H9 (cell line): ENCODE data around the gene TMEM198. TPM values are rescaled to one million over a fixed set of nuclear protein-coding genes. Genes with fewer than 3 reads are reported as not detected.

Experiments
- DNase-seq: peaks from one replicate; pipeline ENCODE4 v3.0.0-alpha.2; 2017
- H2AFZ ChIP-seq: one replicate; pipeline ENCODE4 v1.6.1; 2013; ENCODE audit warnings: mild to moderate bottlenecking, low read length, control low read depth, moderate library complexity
- H2AK5ac ChIP-seq: 2 replicates; pipeline ENCODE4 v1.6.1; 2013; ENCODE audit warnings: low read length, control low read depth, mixed read lengths; ENCODE audit not compliant: insufficient read length
- H2BK120ac ChIP-seq: one replicate; pipeline ENCODE4 v1.6.1; 2013; ENCODE audit warnings: low read depth, mild to moderate bottlenecking, low read length, control low read depth, inconsistent platforms; ENCODE audit not compliant: poor library complexity, severe bottlenecking
- H2BK12ac ChIP-seq: 2 replicates; pipeline ENCODE4 v1.6.1; 2013; ENCODE audit warnings: low read length, control low read depth, mixed read lengths, low read depth; ENCODE audit not compliant: insufficient read length
- H2BK15ac ChIP-seq: 2 replicates; pipeline ENCODE4 v1.6.1; 2013; ENCODE audit warnings: low read depth, low read length, control low read depth
- H2BK20ac ChIP-seq: one replicate; pipeline ENCODE4 v1.6.1; 2013; ENCODE audit warnings: low read depth, mild to moderate bottlenecking, low read length, control low read depth, inconsistent platforms; ENCODE audit not compliant: poor library complexity, severe bottlenecking
- H2BK5ac ChIP-seq: 2 replicates; pipeline ENCODE4 v1.6.1; 2013; ENCODE audit warnings: low read length, control low read depth, mixed read lengths; ENCODE audit not compliant: insufficient read length
- H3K14ac ChIP-seq: 2 replicates; pipeline ENCODE4 v1.6.1; 2013; ENCODE audit warnings: low read length, control low read depth; ENCODE audit not compliant: insufficient read depth
- H3K18ac ChIP-seq: 2 replicates; pipeline ENCODE4 v1.6.1; 2013; ENCODE audit warnings: low read depth, mild to moderate bottlenecking, mixed read lengths, low read length, control low read depth; ENCODE audit not compliant: insufficient read length
- H3K23ac ChIP-seq: 2 replicates; pipeline ENCODE4 v1.6.1; 2013; ENCODE audit warnings: low read length, control low read depth, mixed read lengths, low read depth; ENCODE audit not compliant: insufficient read length
- H3K23me2 ChIP-seq: 2 replicates; pipeline ENCODE4 v1.6.1; 2013; ENCODE audit warnings: low read depth, mild to moderate bottlenecking, mixed read lengths, low read length, control low read depth; ENCODE audit not compliant: insufficient read length, poor library complexity, severe bottlenecking
- H3K27ac ChIP-seq: 2 replicates; pipeline ENCODE4 v1.5.1; 2013; ENCODE audit warnings: low read length, control low read depth, mixed read lengths, low read depth; ENCODE audit not compliant: insufficient read length
- H3K27me3 ChIP-seq: 2 replicates; pipeline ENCODE4 v1.6.1; 2013; ENCODE audit warnings: low read length, control low read depth, inconsistent platforms; ENCODE audit not compliant: insufficient read depth
- H3K4ac ChIP-seq: 2 replicates; pipeline ENCODE4 v1.6.1; 2013; ENCODE audit warnings: low read depth, mild to moderate bottlenecking, control low read depth, inconsistent platforms, low read length, moderate library complexity
- H3K4me1 ChIP-seq: 2 replicates; pipeline ENCODE4 v1.6.1; 2013; ENCODE audit warnings: low read length, control low read depth, inconsistent platforms; ENCODE audit not compliant: insufficient read depth
- H3K4me2 ChIP-seq: 2 replicates; pipeline ENCODE4 v1.6.1; 2013; ENCODE audit warnings: low read length, control low read depth, mixed read lengths; ENCODE audit not compliant: insufficient read length, insufficient read depth
- H3K56ac ChIP-seq: 2 replicates; pipeline ENCODE4 v1.6.1; 2013; ENCODE audit warnings: low read depth, mild to moderate bottlenecking, mixed read lengths, low read length, control low read depth; ENCODE audit not compliant: insufficient read length
- H3K79me1 ChIP-seq: 2 replicates; pipeline ENCODE4 v1.6.1; 2013; ENCODE audit warnings: low read depth, mild to moderate bottlenecking, moderate library complexity, low read length, control low read depth, inconsistent platforms; ENCODE audit not compliant: insufficient read depth, poor library complexity, severe bottlenecking
- H3K79me2 ChIP-seq: 2 replicates; pipeline ENCODE4 v1.6.1; 2013; ENCODE audit warnings: low read length, control low read depth, inconsistent platforms; ENCODE audit not compliant: insufficient read depth
- H3K9ac ChIP-seq: 2 replicates; pipeline ENCODE4 v1.6.1; 2013; ENCODE audit warnings: low read length, control low read depth, mixed read lengths; ENCODE audit not compliant: insufficient read length; ENCODE audit errors: extremely low read depth
- H3K9me3 ChIP-seq: one replicate; pipeline ENCODE4 v1.6.1; 2013; ENCODE audit warnings: low read depth, low read length, inconsistent platforms; ENCODE audit not compliant: control insufficient read depth
- H3T11ph ChIP-seq: one replicate; pipeline ENCODE4 v1.6.1; 2013; ENCODE audit warnings: mild to moderate bottlenecking, low read length, control low read depth, inconsistent platforms
- H4K20me1 ChIP-seq: one replicate; pipeline ENCODE4 v1.6.1; 2013; ENCODE audit not compliant: control insufficient read depth, insufficient read length, insufficient read depth
- H4K5ac ChIP-seq: 2 replicates; pipeline ENCODE4 v1.6.1; 2013; ENCODE audit warnings: low read depth, mild to moderate bottlenecking, mixed read lengths, low read length, control low read depth; ENCODE audit not compliant: insufficient read length
- H4K8ac ChIP-seq: replicated peaks from 2 replicates; pipeline ENCODE4 v1.6.1; 2013; ENCODE audit warnings: low read length, control low read depth, mixed read lengths, low read depth; ENCODE audit not compliant: insufficient read length
- H4K91ac ChIP-seq: 2 replicates; pipeline ENCODE4 v1.6.1; 2013; ENCODE audit warnings: low read depth, mild to moderate bottlenecking, moderate library complexity, mixed read lengths, low read length, control low read depth; ENCODE audit not compliant: insufficient read length
- H3K27ac Mint-ChIP-seq, 3 experiments: 2 replicates in 2 of 3; 3 replicates in 1 of 3; pipeline ENCODE4 v1.8.0; 2020 to 2021; ENCODE audit warnings: mixed read lengths in 3 of 3, mild to moderate bottlenecking in 1 of 3, moderate library complexity in 1 of 3
- H3K27me3 Mint-ChIP-seq: 2 replicates; pipeline ENCODE4 v1.8.0; 2021; ENCODE audit warnings: low read depth, mild to moderate bottlenecking, moderate library complexity, mixed read lengths
- H3K36me3 Mint-ChIP-seq, 3 experiments: 2 replicates in 2 of 3; 3 replicates in 1 of 3; pipeline ENCODE4 v1.8.0; 2020 to 2021; ENCODE audit warnings: low read depth in 3 of 3, mixed read lengths in 3 of 3; ENCODE audit not compliant: insufficient read depth in 1 of 3
- H3K4me1 Mint-ChIP-seq, 2 experiments: 2 replicates each; pipeline ENCODE4 v1.8.0; 2020; ENCODE audit warnings: mixed read lengths in 2 of 2
- H3K4me3 Mint-ChIP-seq, 2 experiments: 2 replicates in 1 of 2; 3 replicates in 1 of 2; pipeline ENCODE4 v1.8.0; 2020 to 2021; ENCODE audit warnings: mild to moderate bottlenecking in 2 of 2, mixed read lengths in 2 of 2, moderate library complexity in 1 of 2
- H3K9me3 Mint-ChIP-seq, 2 experiments: 2 replicates in 1 of 2; 3 replicates in 1 of 2; pipeline ENCODE4 v1.8.0; 2020; ENCODE audit warnings: mild to moderate bottlenecking in 2 of 2, mixed read lengths in 2 of 2, moderate library complexity in 1 of 2
- CTCF ChIP-seq: fragments of 200-600 bp; sonication (generic); conservative IDR thresholded peaks from 3 replicates; pipeline ENCODE4 v1.8.0; 2021; ENCODE audit warnings: antibody characterized with exemption, mild to moderate bottlenecking
- WGBS: extraction: QIAGEN DNeasy Blood & Tissue Kit; methylation state at CpG from one replicate; pipeline ENCODE4 v1.1.7; 2013; ENCODE audit warnings: missing lambda C conversion rate, low lambda C conversion rate, mixed read lengths; ENCODE audit not compliant: insufficient read length; ENCODE audit errors: extremely low coverage; 5-methylcytosine and 5-hydroxymethylcytosine counted together
- total RNA-seq: library from RNA; stranded (reverse); gene quantifications from 2 replicates; pipeline ENCODE4 v1.2.1, GENCODE V29; 2021

The TMEM198 gene
- total RNA-seq, 1 experiment from 2014 or later: 7.7 TPM

DNA sequence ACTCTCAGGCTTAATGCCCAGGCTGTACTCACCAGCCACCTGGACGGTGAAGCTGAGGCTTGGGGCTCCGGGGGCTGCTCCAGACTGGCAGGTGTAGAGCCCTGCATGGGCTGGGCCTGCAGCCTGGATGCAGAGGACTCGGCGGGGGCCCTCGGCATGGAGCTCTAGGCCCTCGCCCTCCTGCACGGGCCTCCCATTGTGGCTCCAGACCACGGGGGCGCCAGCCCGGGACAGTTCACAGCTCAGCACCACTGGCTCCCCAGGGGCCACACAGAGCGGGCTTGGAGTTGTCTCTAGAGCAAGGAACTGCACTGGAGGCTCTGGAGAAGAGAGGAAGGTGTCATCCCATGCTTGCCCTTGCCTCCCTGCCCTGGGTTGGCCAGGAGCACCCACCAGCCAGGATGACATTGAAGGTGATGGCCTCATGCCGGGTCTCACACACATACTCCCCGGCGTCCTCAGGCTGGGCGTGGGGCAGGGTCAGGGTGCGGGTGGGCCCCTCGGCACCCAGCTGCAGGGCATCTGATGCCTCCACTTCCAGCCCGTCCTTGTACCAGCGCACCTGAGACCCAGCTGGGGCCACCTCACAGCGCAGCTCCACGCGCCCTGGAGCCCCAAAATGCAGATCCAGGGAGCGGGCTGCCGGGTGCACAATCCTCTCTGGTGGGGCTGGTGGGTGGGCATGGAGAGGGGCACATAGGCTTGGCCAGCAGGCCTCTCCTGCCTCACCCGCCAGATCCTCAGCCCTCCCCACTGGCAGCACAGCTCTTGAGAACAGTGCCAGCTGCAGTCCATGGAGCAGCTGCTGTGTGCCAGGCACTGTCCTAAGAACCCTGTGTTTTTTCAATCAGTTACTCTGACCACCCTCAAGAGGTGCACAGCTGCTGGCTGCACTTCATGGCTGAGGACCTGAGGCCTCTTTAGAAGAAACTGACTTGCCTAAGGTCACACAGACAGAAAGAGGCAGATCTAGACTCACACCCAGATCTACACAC is 14.3 kb downstream of the TMEM198 start:
- Histone ChIP-seq H3K14ac (no peak overlapping the region), H3K9ac (no peak overlapping the region), H3K18ac (no peak overlapping the region), H3K56ac (no peak overlapping the region), H3K23ac (no peak overlapping the region), H3K79me1 (no peaks in the 10 kb centered on the region), H3K9me3 (no peaks in the 10 kb centered on the region), H2BK15ac (no peak overlapping the region), H3K4ac (no peak overlapping the region), H3K79me2 (no peaks in the 10 kb centered on the region), H4K5ac (no peak overlapping the region), H2BK20ac (no peak overlapping the region), H3K23me2 (no peaks in the 10 kb centered on the region), H2BK120ac (no peak overlapping the region), H2AFZ (no peak overlapping the region), H4K91ac (no peak overlapping the region), H2BK5ac (no peak overlapping the region), H4K20me1 (no peaks in the 10 kb centered on the region), H3K27me3 (peaks cover 4% of the 10 kb centered on the region; the same call in 1 of the 2 replicates), H3K4me2 (no peak overlapping the region), H3T11ph (no peak overlapping the region), H2BK12ac (no peak overlapping the region), H3K27ac (no peak overlapping the region), H2AK5ac (no peak overlapping the region), H4K8ac (no peak overlapping the region), H3K4me1 (peaks cover 17% of the 10 kb centered on the region; the same call in 1 of the 2 replicates)
- peaks cover 34 to 39% of the 10 kb centered on the region in 2 experiments for H3K4me1 Mint-ChIP-seq
- no peak overlapping the region; a peak in 1 of 7 replicates for H3K27ac Mint-ChIP-seq
- H3K4me3 Mint-ChIP-seq: no peak overlapping the region
- no peak for DNase-seq
- H3K36me3 Mint-ChIP-seq: peaks cover 19 to 53% (median 46%) of the 10 kb centered on the region in 3 experiments
- H3K27me3 Mint-ChIP-seq: peaks cover 20% of the 10 kb centered on the region
- WGBS: no CpG with 5 or more reads among the region's 25 CpGs
- no peak for TF ChIP-seq CTCF
- no peaks in the 10 kb centered on the region; a peak in 1 of 5 replicates for H3K9me3 Mint-ChIP-seq
